NCI-H1930 (cell line): ENCODE results near the gene KCNMA1.
A peak's percentile ranks its signal among the peaks of the same experiment; 100 is the strongest.
"Not testable (repeated sequence)": the region's sequence is repeated elsewhere in the genome, so short reads cannot be mapped to it uniquely, and the experiment has no call there.

Source experiments
- DNase-seq, 2 experiments: peaks; one replicate each; lab custom pipeline; 2025; lab: John Stamatoyannopoulos, UW

KCNMA1 gene

DNA sequence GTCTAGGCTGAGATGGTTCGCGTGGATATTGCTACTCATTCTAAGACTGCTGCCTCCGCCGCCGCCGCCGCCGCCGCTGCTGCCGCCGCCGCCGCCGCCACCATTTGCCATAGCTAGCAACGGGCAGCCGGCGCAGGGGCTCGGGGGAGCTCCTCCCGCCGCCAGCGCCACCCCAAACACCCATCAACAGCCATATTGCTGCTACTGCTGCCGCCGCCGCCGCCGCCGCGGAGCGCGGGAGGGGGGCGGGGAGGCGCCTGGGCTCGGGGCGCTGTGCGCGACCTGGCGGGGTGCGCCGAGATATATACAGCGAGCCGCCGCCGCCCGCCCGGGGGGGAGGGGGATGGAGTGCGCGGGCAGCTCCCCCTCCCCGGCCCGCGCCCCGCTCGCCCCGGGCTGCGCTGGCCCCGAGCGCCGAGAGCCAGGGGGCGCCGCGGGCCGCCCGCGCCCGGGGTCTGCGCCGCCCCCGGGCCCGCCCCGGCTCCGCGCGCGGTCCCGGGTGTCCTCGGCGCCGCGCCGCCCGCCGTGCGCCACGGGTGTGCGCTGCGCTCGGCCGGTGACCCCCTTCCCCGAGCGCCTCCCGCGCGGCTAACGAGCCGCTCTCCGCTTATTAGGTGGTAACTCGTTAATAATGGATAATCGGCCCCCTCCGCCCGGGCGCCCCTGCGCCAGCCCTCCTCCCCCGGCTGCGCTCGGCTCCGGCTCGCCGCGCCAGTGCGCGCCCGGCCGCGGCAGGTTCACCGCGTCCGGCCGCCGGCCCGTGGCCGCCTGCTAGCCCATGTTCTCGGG, at the start of gene KCNMA1:
Gene KCNMA1, minus strand, starts transcription at position 277 of the 789 bp plus-strand sequence.
- DNase-seq: peak; percentile 28 to 48

GRCh38 chr10:77686650-77687417, 49.2 kb upstream of the KCNMA1 start:
- no peak for DNase-seq

- no peak for DNase-seq
Observed at GRCh38 chr10:77686096-77686495, 48.5 kb upstream of the KCNMA1 start.

DNA sequence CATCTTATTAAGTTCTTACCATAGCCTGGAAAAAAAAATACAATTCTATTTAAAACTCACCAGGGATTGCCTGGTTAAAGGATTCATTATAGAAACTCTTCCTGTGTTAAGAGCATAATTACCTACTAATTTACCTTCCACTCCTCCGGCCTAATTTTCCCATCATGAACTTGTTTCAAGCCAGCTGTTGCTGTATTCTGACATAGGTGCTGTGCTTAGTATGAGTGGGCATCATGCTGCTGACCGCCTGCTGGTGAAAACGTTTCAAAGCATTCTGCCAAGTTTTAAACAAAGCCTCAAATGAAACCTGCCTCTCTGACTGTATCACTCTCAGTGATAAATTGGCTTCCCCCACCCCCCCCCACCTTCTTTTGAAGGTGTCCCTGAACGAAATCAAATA, 47.8 kb upstream of the KCNMA1 start:
- DNase-seq: no peak

GRCh38 chr10:77683088-77683432, 45.5 kb upstream of the KCNMA1 start:
- DNase-seq: not testable (repeated sequence)

DNA sequence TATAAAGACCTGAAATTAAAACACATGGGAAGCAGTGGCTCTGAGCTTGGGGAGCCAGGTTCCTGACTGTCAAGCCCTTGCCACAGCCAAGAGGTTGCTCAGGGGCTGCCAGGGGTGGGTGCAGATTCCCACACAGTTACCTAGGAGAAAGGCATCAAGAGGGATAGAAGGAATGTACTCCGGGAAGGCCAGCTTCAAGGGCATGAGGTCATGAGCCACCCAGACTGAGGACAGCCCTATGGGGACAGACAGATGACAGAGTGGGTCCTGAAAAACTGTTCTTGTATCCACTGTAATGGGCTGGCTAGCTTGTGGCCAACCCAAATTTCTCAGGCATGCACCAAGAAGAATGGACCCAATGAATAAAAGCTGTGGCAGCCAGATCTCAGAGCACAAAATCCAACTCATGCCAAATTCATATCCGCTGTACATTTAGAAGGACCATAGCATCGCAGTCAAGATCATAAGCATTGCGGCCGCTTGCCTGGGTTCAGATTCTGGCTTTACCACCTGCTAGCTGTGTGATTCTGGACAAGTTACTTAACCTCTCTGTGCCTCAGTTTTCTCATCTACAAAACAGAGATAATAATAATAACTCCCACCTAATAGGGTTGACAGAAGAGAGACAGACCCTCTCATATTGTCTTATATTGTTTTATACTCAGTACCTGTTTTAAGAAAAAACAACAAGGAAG, 44.9 kb upstream of the KCNMA1 start:
- DNase-seq: no peak

DNA sequence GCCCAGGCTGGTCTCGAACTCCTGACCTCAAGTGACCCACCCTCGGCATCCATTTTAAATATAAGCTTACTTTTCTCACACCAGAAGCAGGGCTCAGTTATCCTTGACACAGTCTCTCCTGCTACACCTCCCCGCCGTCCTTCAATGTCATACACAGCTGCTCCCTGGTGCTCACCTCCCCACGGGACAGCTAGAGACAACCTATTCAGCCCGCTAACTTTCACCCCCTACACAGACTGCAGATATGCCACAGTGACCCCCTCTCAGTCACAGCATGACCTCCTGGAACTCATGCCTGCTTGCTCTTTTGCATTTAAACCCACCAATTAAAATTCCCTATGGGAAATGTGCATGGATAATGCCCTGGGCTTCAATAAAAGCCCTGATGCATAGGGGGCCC, 44.2 kb upstream of the KCNMA1 start:
- no peak for DNase-seq

DNA sequence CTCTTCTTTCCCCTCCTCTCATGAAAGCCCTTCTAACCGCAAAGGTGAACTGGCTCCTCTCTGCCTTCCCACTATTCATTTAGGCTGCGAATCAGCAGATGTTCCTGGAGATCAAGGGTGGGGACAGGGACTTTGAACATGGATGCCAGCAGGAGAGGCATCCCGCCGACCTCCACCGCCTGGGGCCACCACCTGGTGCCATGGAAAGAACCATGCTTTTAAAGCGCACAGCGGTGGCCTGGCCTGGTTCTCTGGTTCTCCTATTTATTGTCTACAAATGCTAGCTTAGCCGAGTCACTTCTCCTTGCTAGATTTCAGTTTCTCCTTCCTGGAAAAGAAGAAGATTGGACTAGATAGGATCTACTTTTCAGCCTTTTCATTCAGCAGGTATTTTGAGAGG, 43.2 kb upstream of the KCNMA1 start:
- DNase-seq: no peak

DNA sequence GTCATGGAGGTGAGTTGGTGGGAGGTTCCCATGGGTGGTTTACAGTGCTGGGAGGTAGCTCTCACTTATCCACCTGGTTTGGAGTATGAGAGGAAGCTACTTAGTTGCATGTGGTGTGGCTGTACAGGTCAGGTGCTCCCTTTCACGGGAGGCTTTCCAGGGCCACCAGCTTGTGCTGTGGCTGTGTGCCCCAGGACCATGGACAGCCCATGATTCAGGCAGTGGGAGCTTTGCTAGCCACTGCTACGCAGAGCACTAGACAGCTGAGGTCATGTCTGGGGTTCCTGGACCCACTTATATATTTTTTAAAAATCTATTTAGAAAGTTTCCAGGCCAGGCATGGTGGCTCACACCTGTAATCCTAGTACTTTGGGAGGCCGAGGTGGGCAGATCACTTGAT, 42.5 kb upstream of the KCNMA1 start:
- no peak for DNase-seq

DNA sequence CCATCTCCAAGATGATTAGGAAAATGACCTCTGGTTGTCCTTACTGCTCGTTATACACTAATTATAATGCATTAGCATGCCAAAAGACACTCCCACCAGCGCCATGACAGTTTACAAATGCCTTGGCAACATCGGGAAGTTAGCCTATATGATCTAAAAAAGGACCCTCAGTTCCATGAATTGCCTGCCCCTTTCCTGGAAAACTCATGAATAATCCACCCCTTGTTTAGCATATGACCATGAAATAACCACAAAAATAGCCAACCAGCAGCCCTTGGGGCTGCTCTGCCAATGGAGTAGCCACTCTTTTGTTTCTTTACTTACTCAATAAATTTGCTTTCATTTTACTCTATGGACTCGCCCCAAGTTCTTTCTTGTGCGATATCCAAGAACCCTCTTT, 41.6 kb upstream of the KCNMA1 start:
- DNase-seq: no peak

GRCh38 chr10:77678146-77678545, 40.5 kb upstream of the KCNMA1 start:
- no peak for DNase-seq

DNA sequence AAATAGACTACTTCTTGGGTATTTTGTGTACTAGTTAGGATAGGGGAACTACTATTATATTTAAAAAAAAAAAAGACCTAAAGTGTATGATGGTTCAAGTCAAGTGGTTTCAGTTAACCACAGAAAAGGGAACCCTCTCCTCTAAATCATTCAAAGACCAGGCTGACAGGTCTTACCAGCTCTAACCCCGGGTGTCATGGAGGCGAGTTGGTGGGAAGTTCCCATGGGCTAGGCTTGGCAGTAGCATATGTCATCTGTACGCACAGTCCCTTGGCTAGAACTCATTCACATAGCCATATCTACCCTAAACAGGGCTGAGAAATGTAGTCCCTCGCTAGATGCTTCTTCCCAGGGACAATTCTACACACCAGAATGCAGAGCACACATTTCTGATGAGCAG, 37.7 kb upstream of the KCNMA1 start:
- DNase-seq: no peak

DNA sequence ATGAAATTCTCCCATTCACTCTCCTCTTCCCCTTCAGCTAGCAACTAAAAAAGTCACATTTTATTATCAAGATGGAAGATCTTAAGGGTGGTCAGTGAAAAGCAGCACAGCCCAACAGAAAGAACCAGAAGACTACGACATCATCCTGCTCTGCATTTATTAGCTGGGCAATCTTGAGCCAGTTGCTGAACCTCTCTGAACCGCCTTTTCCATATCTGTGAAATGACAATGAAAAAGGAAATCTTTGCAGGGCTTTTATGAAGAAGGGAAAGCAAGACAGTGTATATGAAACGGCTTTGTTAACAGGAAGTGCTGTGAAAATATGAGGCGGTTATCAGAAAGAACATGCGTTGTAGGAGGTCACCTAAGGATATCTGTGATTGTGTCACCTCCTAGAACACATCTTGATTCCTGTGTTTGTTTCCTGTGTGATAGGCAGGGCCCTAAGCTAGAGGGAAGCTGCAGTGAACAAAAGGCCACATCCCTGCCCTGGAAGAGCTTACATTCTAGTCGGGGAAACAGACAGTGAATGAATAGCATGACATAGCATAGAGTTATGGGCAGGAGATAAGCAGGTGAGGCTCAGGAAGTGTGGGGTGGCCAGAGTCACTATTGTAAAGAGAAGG, 36.0 kb upstream of the KCNMA1 start:
- no peak for DNase-seq

- DNase-seq: no peak
Observed at GRCh38 chr10:77673101-77673500, 35.5 kb upstream of the KCNMA1 start.

DNA sequence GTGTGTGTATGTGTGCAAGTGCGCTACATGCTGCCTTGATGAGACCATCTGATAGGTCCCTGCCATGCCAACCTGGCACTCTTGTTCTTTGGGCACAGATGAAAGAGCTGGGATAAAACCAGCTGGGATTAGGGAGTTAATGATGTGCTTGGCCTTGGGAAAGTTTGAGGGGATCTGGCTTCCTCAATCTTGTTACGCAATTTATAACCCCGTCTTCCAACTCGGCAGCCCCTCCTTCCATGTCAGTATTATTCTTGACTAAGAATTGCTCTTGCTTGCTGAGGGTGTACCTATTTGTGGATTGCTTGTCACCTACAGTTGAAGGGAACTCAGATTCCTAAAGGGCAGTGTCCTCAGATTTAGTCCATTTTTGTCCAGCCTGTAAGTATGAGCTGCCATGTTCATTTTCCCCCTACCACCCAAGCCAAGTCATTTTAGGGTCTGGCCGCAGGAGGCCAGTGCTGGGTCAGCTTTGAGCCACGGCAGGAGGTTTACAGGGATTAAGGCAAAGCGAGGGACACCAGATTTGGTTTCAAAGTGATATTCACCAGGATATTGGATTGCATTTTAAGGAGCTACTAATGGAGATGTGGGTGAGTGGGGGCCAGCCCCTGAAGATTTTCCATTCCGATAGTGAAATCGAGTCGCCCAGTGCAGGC, 34.1 kb upstream of the KCNMA1 start:
- DNase-seq: no peak

GRCh38 chr10:77670817-77671443, 33.3 kb upstream of the KCNMA1 start:
- no peak for DNase-seq

DNA sequence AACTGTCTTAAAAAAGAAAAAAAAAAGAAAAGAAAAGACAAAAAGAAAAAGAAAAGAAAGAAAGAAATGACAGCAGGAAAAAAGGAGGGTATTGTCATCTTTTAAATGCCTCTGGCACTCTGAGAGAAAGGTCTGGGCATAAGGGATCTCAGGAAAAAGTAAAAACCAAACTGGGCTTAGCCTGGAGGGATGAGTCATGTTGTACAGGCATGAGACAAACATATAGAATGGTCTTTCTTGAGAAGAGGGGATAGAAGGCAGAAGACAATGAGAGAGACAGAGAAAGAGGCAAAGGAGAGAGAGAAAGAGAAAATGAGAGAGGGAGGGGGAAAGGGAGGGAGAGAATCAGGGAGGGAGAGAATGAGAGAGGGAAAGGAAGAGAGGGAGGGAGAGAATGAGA, 32.3 kb upstream of the KCNMA1 start:
- no peak for DNase-seq

GRCh38 chr10:77667426-77668324, 30.1 kb upstream of the KCNMA1 start:
- DNase-seq: no peak

DNA sequence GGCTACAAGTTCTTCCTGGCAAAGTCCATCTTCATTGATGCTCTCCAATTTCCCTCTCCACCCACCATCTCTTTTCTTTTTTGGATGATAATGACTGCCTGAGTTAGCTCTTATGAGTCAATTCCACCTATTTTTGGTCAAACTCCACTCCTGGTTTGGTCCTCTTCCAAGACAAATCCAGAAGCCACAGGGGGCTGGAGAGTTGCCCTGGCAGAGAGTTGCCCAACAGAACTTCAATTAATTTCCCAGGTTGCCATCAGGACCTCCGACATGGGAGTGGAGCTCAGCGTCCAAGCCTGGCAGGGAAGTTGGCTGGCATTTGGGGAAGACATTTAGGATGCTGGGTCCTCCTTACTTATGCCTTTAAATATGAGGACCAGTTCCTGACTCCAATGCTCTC, 29.2 kb upstream of the KCNMA1 start:
- no peak for DNase-seq

DNA sequence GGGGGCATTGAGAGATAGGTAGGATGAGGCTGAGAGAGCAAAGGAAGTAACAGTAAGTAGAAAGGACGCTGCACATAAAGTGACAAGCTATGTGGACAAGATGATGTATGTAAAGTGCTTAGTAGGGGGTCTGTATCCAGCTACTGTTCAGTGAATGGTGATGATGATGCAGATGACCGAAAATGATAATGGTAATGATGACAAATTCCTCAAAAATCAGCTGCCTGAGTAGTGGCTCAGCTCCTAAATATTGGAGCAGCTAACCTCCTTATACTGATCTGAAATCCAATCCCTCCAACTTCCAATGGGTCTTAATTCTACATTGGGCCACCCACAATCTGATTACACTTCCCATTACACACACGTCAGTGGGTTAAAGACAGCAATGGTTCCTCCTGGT, 27.1 kb upstream of the KCNMA1 start:
- DNase-seq: no peak
